GM19025 (cell line): ENCODE results near the gene KRTAP25-1.

ENCODE experiments used
- ATAC-seq: cut with Tn5 transposase; IDR thresholded peaks from one replicate; pipeline ENCODE4 v1.9.1; 2021; ENCODE audit warnings: mild to moderate bottlenecking, low read depth, moderate library complexity; ENCODE audit not compliant: unreplicated experiment

The KRTAP25-1 gene

DNA sequence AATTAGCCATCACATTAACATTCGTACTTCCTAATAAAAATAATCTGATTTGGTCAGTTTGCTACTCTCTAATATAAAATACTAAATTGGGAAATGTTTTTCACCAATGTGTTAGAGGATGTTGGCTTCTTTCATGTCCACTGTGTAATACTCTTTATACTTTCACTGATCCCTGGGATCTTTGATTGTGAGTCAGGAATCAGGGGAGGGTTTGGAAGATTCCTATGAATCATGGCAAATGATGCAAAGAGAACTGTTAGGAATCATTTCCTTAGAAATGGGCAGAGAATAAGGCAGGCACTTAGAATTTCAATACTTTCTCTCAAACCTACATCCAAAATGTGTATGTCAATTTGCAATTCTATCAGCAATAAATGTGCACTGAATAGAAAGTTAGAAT is 37.5 kb downstream of the KRTAP25-1 start:
- ATAC-seq, result no peak

DNA sequence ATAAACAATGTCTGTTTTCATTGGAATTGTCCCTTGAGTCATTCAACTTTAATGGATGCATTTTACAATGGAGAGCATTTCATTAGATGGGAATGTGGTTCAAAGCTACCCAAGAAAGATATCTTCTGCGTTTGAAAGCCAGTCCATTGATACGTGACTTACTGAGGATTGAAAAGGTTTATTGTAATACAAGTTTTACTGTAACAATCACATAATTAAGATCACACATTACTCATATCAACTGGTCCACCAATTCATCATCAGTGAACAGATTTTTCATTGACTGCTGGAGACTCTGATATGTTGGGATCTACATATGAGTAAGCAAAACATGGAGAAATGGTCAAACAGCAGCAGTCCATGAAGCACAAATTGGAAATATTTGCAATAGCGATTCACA is 39.4 kb downstream of the KRTAP25-1 start:
- ATAC-seq, result no peak

DNA sequence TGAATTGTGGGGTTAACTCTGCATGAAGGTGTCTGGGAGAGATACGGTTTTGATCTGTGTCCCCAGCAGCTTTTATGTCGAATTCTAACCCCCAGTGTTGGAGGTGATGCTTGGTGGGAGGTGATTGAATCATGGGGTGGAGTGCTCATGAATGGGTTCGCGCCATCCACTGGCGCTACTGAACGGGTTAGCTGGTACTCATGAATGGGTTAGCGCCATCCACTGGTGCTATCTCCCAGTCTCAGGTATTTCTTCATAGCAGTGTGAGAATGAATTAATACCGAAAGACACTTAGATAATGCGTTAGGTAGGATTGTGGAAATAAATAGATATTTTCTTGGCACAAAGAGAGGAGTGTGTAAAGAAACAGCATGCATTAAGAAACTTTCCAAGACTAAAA is 40.5 kb downstream of the KRTAP25-1 start:
- ATAC-seq, result no peak

DNA sequence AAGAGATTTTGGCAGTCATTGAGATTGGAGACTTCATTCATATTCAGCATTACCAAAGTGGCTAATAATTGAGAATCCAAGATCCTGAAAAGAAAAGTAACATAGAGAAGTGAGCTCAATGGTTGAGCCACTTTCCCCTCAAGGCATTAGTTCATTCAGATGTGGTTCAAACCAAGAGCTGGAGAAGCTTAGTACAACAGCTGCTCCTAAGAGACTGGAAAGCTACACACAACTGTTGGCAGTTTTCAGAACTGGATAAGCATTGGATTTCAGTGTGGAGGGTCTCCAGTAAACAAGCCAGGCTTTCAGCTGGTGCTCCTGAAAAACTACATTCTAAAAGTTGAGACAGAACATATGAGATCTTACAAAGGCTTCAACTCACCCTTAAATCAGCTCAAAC is 44.3 kb downstream of the KRTAP25-1 start:
- ATAC-seq, result no peak

DNA sequence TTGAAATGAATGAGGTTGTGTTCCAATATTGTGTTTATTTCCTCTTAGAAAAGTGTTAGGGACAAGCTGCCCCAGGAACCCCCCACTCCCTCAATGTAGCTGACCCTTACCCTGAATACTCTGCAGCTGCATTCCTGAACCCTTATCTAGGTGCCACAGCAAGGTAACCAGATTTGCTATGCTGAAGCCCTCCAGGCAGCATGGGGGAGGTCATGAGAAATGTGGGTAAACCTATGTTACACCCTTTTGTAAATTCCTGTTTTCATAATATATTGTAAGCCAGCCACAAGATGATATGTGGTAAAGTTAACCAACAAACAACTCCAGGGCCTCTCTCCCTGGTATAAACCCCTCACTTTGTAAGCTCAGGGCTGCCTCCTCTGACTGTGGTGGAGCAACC is 45.6 kb downstream of the KRTAP25-1 start:
- no peak for ATAC-seq

DNA sequence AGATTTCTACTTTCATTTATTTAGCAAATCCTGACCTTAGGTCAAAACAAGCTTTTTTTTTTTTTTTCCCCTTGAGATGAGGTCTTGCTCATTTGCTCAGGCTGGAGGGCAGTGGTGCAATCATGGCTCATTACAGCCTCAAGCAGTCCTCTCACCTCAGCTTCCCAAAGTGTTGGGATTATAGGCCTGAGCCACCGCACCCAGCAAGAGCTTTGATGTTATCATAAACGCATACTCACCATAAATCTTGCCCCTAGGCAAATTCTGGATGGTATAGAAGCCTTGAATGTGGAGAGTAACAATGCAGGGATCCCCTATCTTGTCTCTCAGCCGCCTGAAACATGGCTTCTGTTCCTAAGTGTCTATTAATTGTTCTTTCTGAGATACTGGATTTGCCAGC is 48.7 kb downstream of the KRTAP25-1 start:
- ATAC-seq, result no peak
